ENCODE measurements around the gene STARD9. TPM values are rescaled to one million over a fixed set of nuclear protein-coding genes. Genes with fewer than 3 reads are reported as not detected.
A peak's percentile ranks its signal among the peaks of the same experiment; 100 is the strongest.

The STARD9 gene
- total RNA-seq, 1 donor from 2014 or later: 16.4 TPM

- Mint-ChIP-seq H3K9me3 (no peaks in the 10 kb centered on the region), H3K27me3 (ENCODE audit: low read depth) (no peaks in the 10 kb centered on the region), H3K36me3 (ENCODE audit: low read depth) (peaks cover 9% of the 10 kb centered on the region), H3K27ac (ENCODE audit: unreplicated experiment) (peak overlapping the region; percentile 19), H3K4me3 (no peak overlapping the region), H3K4me1 (no peaks in the 10 kb centered on the region)
- DNase-seq (ENCODE audit: low read depth, low spot score): no peak
- TF ChIP-seq, protein P1, sequence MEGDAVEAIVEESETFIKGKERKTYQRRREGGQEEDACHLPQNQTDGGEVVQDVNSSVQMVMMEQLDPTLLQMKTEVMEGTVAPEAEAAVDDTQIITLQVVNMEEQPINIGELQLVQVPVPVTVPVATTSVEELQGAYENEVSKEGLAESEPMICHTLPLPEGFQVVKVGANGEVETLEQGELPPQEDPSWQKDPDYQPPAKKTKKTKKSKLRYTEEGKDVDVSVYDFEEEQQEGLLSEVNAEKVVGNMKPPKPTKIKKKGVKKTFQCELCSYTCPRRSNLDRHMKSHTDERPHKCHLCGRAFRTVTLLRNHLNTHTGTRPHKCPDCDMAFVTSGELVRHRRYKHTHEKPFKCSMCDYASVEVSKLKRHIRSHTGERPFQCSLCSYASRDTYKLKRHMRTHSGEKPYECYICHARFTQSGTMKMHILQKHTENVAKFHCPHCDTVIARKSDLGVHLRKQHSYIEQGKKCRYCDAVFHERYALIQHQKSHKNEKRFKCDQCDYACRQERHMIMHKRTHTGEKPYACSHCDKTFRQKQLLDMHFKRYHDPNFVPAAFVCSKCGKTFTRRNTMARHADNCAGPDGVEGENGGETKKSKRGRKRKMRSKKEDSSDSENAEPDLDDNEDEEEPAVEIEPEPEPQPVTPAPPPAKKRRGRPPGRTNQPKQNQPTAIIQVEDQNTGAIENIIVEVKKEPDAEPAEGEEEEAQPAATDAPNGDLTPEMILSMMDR (conservative IDR thresholded peaks at IDR 0.05): no peak
These were observed 141.2 kb downstream of the STARD9 start for GRCh38 chr15:42716626-42717025.

GRCh38 chr15:42719043-42719442, 143.6 kb downstream of the STARD9 start:
- H3K4me3 Mint-ChIP-seq: no peak overlapping the region
- H3K36me3 Mint-ChIP-seq (ENCODE audit: low read depth): peaks cover 7% of the 10 kb centered on the region
- no peaks in the 10 kb centered on the region for H3K27me3 Mint-ChIP-seq (ENCODE audit: low read depth)
- no peaks in the 10 kb centered on the region for H3K4me1 Mint-ChIP-seq
- DNase-seq (ENCODE audit: low read depth, low spot score): no peak
- H3K27ac Mint-ChIP-seq (ENCODE audit: unreplicated experiment): no peak overlapping the region
- no peaks in the 10 kb centered on the region for H3K9me3 Mint-ChIP-seq
- TF ChIP-seq, protein P1 (conservative IDR thresholded peaks at IDR 0.05): no peak

- Mint-ChIP-seq H3K4me3 (peak overlapping the region; percentile 5), H3K4me1 (no peaks in the 10 kb centered on the region), H3K27me3 (ENCODE audit: low read depth) (no peaks in the 10 kb centered on the region), H3K9me3 (no peaks in the 10 kb centered on the region), H3K36me3 (ENCODE audit: low read depth) (peaks cover 7% of the 10 kb centered on the region), H3K27ac (ENCODE audit: unreplicated experiment) (peak overlapping the region; percentile 71)
- DNase-seq (ENCODE audit: low read depth, low spot score): no peak
- TF ChIP-seq, protein P1 (conservative IDR thresholded peaks at IDR 0.05): no peak
These were observed 144.7 kb downstream of the STARD9 start for GRCh38 chr15:42720071-42720470.

GRCh38 chr15:42721016-42721415, 145.6 kb downstream of the STARD9 start:
- Mint-ChIP-seq H3K9me3 (no peaks in the 10 kb centered on the region), H3K27ac (ENCODE audit: unreplicated experiment) (no peak overlapping the region), H3K36me3 (ENCODE audit: low read depth) (peaks cover 7% of the 10 kb centered on the region), H3K4me1 (no peaks in the 10 kb centered on the region), H3K27me3 (ENCODE audit: low read depth) (no peaks in the 10 kb centered on the region), H3K4me3 (no peak overlapping the region)
- TF ChIP-seq, protein P1 (conservative IDR thresholded peaks at IDR 0.05): no peak
- DNase-seq (ENCODE audit: low read depth, low spot score): no peak

GRCh38 chr15:42721916-42722315, 146.5 kb downstream of the STARD9 start:
- H3K9me3 Mint-ChIP-seq: no peaks in the 10 kb centered on the region
- H3K27me3 Mint-ChIP-seq (ENCODE audit: low read depth): no peaks in the 10 kb centered on the region
- TF ChIP-seq, protein P1 (conservative IDR thresholded peaks at IDR 0.05): no peak
- no peak for DNase-seq (ENCODE audit: low read depth, low spot score)
- no peak overlapping the region for H3K27ac Mint-ChIP-seq (ENCODE audit: unreplicated experiment)
- H3K4me3 Mint-ChIP-seq: no peak overlapping the region
- H3K4me1 Mint-ChIP-seq: no peaks in the 10 kb centered on the region
- H3K36me3 Mint-ChIP-seq (ENCODE audit: low read depth): peaks cover 7% of the 10 kb centered on the region

- Mint-ChIP-seq H3K27ac (ENCODE audit: unreplicated experiment) (no peak overlapping the region), H3K9me3 (no peaks in the 10 kb centered on the region), H3K4me1 (no peaks in the 10 kb centered on the region), H3K4me3 (no peak overlapping the region), H3K36me3 (ENCODE audit: low read depth) (peaks cover 7% of the 10 kb centered on the region), H3K27me3 (ENCODE audit: low read depth) (no peaks in the 10 kb centered on the region)
- DNase-seq (ENCODE audit: low read depth, low spot score): no peak
- TF ChIP-seq, protein P1 (conservative IDR thresholded peaks at IDR 0.05): peak; percentile 41
These were observed 147.7 kb downstream of the STARD9 start for GRCh38 chr15:42723068-42723467.

Data from neural crest cell (in vitro differentiated cells).